Cardiac septum (tissue), 1 donor: ENCODE measurements around the gene IARS2. TPM values are rescaled to one million over a fixed set of nuclear protein-coding genes. Genes with fewer than 3 reads are reported as not detected.
"Not testable (repeated sequence)": the region's sequence is repeated elsewhere in the genome, so short reads cannot be mapped to it uniquely, and the experiment has no call there.

ENCODE experiments used
- DNase-seq: peaks from one replicate; pipeline ENCODE4 v3.0.0-alpha.2; 2020; ENCODE audit warnings: low spot score
- intact Hi-C: fragments of 100-400 bp; cut with DNase I; formaldehyde crosslinking; loops from one replicate; pipeline ENCODE4 v1.14.0; 2022
- total RNA-seq: library from RNA; stranded (reverse); fragmentation: NEBNext Ultra II Directional; extraction: Animal tissue kit (Norgen Biotek cat#: 25700); gene quantifications from one replicate; pipeline ENCODE4 v1.2.1, GENCODE V29; 2021
- donor health status: DM: no; HTN: no; CAD: no.

IARS2 gene
- total RNA-seq, 1 donor from 2014 or later, result 76.4 TPM

DNA sequence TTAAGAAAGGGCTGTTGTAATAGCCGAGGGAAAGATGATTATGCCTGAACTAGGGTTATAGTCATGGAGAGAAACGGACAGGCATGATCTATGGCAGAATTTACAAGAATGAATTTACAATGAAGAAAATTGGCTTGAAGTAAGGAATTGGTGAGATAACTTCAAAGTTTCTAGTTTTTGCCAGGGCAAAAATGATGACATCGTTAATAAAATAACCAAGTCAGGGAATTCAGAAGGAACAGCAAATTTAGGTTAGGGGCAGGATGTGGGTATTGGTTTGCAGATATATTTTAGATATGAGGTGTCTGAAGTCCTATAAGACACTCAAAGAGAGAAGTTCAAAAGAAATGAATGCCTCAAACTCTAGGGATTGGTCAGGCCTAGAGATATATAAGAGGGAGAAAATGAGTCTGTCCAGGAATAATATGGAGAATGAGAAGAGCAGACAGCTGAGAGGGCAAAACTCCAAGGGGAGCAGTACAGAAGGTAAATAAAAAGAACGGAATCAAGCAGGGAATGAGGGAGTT, 62.8 kb downstream of the IARS2 start:
- no peak for DNase-seq
- intact Hi-C loops, result no loop called here

DNA sequence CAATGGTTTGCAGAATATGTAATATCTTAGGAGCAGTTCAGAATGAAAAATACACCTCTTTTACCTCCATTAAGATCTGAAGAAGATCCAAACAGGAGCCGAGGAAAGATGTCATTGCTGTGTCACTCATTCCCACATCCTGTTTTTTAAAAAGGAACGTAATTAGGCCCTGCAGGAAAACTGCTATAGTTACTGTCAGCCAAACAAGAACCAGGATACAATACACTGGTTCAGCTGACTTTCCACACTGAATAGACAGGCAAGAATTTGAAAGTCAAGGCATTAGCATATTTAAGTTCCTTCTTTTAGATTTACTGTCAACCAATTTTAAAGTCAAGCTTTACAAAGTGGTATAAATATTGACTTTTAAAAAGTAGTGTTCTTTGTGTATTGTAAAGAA, 63.8 kb downstream of the IARS2 start:
- intact Hi-C loops, result no loop called here
- no peak for DNase-seq

DNA sequence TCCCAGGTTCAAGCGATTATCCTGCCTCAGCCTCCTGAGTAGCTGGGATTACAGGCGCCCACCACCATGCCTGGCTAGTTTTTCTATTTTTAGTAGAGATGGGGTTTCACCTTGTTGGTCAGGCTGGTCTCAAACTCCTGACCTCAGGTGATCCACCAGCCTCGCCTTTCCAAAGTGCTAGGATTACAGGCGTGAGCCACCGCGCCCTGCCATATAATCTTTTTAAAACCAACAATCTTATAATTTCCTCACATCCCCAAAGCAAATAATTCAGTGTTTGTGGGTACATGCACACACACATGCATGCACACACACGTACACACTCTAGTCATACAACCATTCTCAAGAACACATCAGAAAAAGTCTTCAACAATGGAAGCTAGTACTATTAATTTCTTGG, 64.6 kb downstream of the IARS2 start:
- intact Hi-C loops, DNase-seq: not testable (repeated sequence)

GRCh38 chr1:220159041-220159440, 65.1 kb downstream of the IARS2 start:
- no peak for DNase-seq
- intact Hi-C loops, result no loop called here

DNA sequence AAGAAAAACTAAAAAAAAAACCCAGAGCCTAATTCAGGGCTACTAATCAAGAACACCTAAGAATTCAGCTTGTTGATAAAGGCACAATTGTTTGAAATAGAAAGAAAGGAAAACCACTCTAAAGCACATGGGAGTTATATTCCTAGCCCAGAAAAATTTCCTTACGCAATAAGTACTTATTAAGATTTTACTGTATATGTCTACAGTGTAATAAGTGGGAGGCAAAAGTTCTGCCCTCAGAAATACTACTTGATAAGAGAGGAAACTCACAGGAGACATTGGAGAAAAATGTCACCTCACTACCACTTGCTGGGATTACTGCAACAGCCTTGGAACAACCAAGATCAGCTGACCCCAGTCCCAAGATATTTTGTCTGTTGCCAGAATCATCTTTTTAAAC, 66.1 kb downstream of the IARS2 start:
- no peak for DNase-seq
- intact Hi-C loops, result no loop called here

- intact Hi-C loops, result no loop called here
- DNase-seq, result no peak
Observed at GRCh38 chr1:220164116-220164515, 70.2 kb downstream of the IARS2 start.

DNA sequence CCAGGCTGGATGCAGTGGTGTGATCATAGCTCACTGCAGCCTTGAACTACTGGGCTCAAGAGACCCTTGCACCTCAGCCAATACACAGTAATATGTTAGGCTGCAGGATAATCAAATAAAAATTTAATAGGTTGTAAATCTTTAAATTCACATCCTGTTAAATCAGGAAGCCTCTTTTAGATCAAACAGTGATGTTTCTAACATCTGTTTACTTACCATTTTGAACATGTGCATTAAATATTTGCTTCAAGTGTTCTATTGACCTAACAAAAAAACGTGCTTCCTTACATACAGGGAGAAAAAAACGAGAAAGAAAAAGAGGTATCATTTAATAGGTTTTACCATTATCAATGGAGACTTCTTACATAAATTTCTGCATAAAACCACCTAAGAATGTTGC, 70.6 kb downstream of the IARS2 start:
- intact Hi-C loops, result no loop called here

GRCh38 chr1:220166853-220167252, 72.9 kb downstream of the IARS2 start:
- intact Hi-C loops, result no loop called here
- DNase-seq, result no peak

More for the DNA sequence above, 70.6 kb downstream of the IARS2 start:
- no peak for DNase-seq

DNA sequence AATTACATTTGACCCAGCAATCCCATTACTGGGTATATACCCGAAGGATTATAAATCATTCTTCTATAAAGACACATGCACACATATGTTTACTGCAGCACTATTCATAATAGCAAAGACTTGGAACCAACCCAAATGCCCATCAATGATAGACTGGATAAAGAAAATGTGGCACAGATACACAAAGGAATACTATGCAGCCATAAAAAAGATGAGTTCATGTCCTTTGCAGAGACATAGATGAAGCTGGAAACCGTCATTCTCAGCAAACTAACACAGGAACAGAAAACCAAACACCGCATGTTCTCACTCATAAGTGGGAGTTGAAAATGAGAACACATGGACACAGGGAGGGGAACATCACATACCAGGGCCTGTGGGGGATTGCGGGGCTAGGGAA, 76.0 kb downstream of the IARS2 start:
- DNase-seq, intact Hi-C loops: not testable (repeated sequence)

GRCh38 chr1:220170836-220171526, 77.0 kb downstream of the IARS2 start:
- no peak for DNase-seq
- intact Hi-C loops, result no loop called here

DNA sequence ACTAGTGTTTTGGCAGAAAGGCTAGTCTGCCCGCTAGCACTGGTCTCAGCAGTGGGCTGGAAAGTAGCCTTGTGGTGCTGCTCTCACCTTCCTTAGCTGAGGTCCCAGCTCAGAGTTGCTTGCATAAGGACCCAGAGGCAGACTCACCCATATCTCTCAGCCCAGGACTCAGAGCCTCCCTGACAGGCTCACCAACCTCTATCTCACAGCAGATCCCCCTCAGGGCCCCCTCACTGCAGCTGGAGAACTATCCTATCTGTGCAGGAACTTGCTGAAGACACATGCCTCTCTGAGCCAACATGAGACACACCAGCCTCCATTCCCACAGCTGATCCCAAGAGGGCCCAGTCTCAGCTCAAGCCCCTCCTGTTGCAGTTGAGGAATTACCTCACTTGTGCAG, 82.6 kb downstream of the IARS2 start:
- DNase-seq, result no peak
- intact Hi-C loops, result no loop called here

GRCh38 chr1:220182111-220182510, 88.2 kb downstream of the IARS2 start:
- no peak for DNase-seq
- intact Hi-C loops, result no loop called here

- intact Hi-C loops, result no loop called here
- no peak for DNase-seq
Observed at GRCh38 chr1:220182656-220183055, 88.7 kb downstream of the IARS2 start.

DNA sequence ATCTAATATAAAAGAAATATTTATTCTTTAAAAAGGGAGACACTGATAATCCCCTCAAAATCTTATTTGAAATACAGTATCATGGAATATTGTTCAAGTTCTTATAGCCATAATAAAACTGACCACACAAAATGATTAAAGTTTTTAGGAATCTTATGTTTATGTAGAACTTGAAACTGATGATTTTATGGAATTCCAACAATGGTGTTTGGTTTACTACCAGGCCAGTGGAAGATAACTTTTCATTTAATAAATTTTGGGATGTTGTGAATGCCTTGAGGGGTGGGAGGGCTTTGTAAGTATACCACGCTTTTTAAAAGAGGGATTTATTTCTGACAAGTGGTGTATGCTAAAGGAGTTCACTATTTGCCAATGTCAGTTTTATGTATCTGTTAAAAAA, 90.6 kb downstream of the IARS2 start:
- no peak for DNase-seq
- intact Hi-C loops, result no loop called here

DNA sequence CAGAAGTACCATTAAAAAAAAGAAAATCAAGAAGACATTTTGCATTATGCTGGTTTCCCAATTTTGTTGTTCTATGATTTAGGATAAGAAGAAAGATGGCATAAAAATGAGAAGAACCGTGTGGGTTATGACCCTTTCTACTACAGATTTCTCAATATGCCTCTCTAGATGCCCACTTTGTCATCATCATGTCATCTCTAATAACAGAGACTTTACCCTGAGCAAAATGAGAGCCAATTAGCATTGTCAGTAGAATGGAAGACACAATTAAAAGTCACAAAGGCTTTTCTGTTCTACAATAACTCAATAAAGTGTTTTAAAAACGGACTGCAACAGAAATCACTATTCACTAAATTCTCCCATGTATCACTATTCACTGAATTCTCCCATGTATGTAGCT, 92.8 kb downstream of the IARS2 start:
- no peak for DNase-seq
- intact Hi-C loops, result no loop called here

DNA sequence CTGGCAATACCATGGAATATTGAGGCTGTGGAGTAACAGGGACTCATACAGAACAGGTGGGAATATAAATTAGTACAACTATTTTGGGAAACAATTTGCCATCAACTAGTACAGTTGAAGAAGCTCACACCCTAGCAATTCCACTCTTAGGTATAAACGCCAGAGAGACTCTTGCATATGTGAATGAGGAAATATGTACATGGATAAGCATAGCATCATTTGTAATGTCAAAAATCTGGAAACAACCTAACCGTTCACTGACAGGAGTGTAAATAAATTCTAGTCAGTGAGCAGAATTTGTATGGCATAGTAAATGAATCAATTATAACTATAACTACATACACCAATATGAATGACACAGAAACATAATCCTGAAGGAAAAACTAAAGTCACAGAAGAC, 94.6 kb downstream of the IARS2 start:
- no peak for DNase-seq
- intact Hi-C loops, result no loop called here

- DNase-seq, result no peak
- intact Hi-C loops, result no loop called here
Observed at GRCh38 chr1:220189750-220190347, 95.9 kb downstream of the IARS2 start.

DNA sequence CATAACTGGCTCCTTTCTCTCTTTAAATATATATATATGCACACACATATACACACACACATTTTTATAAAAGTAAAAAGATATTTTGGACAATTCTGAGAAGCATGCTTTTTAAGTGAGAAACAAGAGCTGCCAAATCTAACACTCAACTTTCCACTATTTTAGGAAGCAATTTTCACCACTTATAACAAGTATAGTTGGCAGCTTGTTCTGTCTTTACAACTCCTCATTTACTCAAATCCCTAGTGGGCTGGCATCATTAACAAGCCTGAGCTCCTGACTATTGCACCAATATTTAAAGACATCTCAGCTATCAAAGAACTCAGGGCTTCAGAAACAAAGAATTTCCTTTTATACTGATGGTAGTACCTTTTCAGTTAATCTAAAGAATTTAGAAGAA, 101.8 kb downstream of the IARS2 start:
- intact Hi-C loops, result no loop called here
- no peak for DNase-seq
